Mesothelial cell of epicardium (in vitro differentiated cells): ENCODE measurements around the gene RAP1GAP. TPM values are rescaled to one million over a fixed set of nuclear protein-coding genes. Genes with fewer than 3 reads are reported as not detected.

Experiments
- DNase-seq, 2 experiments: peaks; one replicate each; pipeline ENCODE4 v3.0.0; 2021; ENCODE audit warnings: low spot score in 2 of 2; ENCODE audit not compliant: unreplicated experiment in 2 of 2
- H3K27ac Mint-ChIP-seq: 2 replicates; pipeline ENCODE4 v1.8.0; 2021; ENCODE audit warnings: mixed read lengths
- H3K27me3 Mint-ChIP-seq: 2 replicates; pipeline ENCODE4 v1.8.0; 2021; ENCODE audit warnings: low read depth, mixed read lengths
- H3K36me3 Mint-ChIP-seq: 2 replicates; pipeline ENCODE4 v1.8.0; 2021; ENCODE audit warnings: mixed read lengths
- H3K4me1 Mint-ChIP-seq: 2 replicates; pipeline ENCODE4 v1.8.0; 2021; ENCODE audit warnings: mixed read lengths
- H3K4me3 Mint-ChIP-seq: 2 replicates; pipeline ENCODE4 v1.8.0; 2021; ENCODE audit warnings: mild to moderate bottlenecking, moderate library complexity, mixed read lengths
- H3K9me3 Mint-ChIP-seq: 2 replicates; pipeline ENCODE4 v1.8.0; 2021; ENCODE audit warnings: mixed read lengths
- total RNA-seq: library from RNA; stranded (reverse); gene quantifications from 3 replicates; pipeline ENCODE4 v1.2.1, GENCODE V29; 2021
- TF ChIP-seq, protein P1 (sequence below): fragments of 200-600 bp; sonication (generic); IDR thresholded peaks from one replicate; pipeline ENCODE4 v1.5.0; 2021; ENCODE audit warnings: antibody characterized with exemption; ENCODE audit not compliant: unreplicated experiment

The RAP1GAP gene
- total RNA-seq, 1 donor from 2014 or later = 8.0 TPM

DNA sequence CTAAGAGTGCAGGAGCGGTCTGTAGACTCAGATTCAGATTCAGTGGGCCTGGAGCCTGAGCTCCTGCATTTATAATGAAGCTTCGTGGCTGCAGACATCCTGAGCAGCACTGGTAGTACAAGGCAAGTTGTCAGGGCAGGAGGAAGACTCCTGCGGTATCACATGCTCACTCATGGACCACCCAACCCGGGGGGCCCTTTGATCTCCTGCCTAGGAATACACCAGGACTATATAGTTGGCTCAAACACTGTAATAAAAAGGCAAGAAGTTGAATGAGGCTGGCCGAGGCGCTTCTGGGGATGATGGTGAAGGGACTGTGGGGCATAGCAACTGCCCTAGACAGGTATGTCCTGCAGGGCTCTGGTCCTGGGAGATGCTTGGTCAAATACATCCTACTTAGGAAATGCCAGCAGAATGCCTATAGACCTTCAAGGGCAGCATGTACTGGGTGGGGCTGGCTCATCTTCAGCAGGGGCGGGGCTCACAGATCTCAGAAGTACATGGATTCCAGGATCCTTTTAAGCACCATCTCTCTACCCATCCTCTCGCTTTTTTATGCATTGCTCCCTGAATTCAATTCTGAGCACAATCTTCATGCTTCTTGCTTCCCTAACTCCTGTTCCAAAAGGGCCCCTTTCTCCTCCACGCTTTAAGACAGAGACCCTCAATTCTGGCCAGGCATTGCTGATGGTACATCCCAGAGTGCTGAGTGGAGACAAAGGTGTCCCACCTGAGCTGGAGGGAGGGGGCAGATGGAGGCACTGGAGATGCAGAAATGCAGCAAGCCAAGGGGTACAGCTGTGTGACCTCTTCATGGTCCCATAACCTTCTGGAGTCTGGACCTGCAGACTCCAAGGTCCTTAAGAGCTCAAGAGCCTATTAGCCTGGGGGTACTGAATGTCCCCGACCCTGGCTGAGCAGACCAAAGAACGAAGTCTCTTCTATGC lies 2.1 kb upstream of the RAP1GAP start:
- no peak for DNase-seq

DNA sequence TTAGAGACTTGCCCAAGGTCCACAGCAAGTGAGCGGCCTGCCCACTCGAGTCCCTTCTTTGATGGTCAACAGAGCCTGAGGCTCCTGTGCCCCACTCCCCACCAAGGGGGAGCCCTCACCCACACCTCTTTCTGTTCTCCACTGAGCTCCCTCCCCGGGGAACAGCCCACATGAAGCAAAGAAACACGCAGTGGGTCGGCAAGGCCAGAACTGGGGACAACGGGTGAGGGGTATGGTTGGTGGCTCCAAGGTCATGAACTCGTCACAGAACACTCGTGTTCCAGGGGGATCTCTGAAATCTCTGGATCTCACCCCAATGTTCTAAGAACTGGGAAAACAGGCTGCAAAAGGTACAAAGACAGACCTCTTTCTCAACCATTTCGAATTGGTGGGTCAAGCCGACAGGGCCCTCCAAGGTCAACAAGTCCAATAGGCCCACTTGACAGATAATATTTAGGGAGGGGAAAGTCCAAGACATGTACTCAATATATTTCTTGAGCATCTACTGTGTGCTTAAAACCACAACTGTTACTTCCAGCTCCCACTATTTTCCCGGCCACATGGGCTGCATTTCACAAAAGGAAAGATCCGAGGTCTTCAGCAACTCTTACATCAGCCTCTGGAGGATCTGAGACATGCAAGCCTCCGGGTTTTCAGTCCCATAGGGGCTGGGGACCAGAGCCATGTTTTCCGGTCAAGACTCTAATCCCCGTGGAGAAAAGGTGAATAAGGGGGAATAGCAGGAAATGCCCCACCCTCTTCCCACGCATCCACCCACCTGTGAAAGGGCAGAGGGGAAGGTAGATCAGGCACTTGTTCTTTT lies 1.1 kb upstream of the RAP1GAP start:
- H3K4me3 Mint-ChIP-seq = peak overlapping the region; percentile 58
- H3K36me3 Mint-ChIP-seq = no peaks in the 10 kb centered on the region
- no peak overlapping the region for H3K27ac Mint-ChIP-seq
- no peaks in the 10 kb centered on the region for H3K9me3 Mint-ChIP-seq
- TF ChIP-seq, protein P1, sequence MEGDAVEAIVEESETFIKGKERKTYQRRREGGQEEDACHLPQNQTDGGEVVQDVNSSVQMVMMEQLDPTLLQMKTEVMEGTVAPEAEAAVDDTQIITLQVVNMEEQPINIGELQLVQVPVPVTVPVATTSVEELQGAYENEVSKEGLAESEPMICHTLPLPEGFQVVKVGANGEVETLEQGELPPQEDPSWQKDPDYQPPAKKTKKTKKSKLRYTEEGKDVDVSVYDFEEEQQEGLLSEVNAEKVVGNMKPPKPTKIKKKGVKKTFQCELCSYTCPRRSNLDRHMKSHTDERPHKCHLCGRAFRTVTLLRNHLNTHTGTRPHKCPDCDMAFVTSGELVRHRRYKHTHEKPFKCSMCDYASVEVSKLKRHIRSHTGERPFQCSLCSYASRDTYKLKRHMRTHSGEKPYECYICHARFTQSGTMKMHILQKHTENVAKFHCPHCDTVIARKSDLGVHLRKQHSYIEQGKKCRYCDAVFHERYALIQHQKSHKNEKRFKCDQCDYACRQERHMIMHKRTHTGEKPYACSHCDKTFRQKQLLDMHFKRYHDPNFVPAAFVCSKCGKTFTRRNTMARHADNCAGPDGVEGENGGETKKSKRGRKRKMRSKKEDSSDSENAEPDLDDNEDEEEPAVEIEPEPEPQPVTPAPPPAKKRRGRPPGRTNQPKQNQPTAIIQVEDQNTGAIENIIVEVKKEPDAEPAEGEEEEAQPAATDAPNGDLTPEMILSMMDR = no peak
- no peak for DNase-seq
- peaks cover 26% of the 10 kb centered on the region for H3K4me1 Mint-ChIP-seq
- H3K27me3 Mint-ChIP-seq = peaks cover 45% of the 10 kb centered on the region

More for the DNA sequence above, 2.1 kb upstream of the RAP1GAP start:
- Mint-ChIP-seq H3K27me3 (peaks cover 41% of the 10 kb centered on the region), H3K36me3 (no peaks in the 10 kb centered on the region), H3K27ac (no peak overlapping the region), H3K4me1 (peaks cover 35% of the 10 kb centered on the region), H3K9me3 (no peaks in the 10 kb centered on the region), H3K4me3 (no peak overlapping the region)
- TF ChIP-seq, protein P1 = no peak

DNA sequence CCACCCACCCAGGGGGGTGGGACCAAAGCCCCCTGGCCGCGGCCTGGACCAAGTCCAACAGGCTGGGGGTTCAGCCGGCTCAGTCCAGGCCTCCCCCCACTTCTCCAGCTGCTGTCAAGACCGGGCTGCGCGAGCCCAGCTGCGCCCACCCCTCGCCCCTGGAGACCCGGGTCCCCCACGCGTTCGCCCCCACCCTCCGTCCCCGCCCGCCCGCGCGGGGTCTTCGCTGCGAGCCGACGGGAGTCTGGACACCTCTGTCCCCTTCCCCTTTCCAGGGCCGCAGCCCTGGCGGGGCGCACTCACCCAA lies 253 bp downstream of the RAP1GAP start:
- H3K27me3 Mint-ChIP-seq = peaks cover 55% of the 10 kb centered on the region
- H3K36me3 Mint-ChIP-seq = no peaks in the 10 kb centered on the region
- DNase-seq = no peak
- peaks cover 18% of the 10 kb centered on the region for H3K4me1 Mint-ChIP-seq
- no peaks in the 10 kb centered on the region for H3K9me3 Mint-ChIP-seq
- no peak overlapping the region for H3K27ac Mint-ChIP-seq
- TF ChIP-seq, protein P1 = no peak
- peak overlapping the region; percentile 46 for H3K4me3 Mint-ChIP-seq

DNA sequence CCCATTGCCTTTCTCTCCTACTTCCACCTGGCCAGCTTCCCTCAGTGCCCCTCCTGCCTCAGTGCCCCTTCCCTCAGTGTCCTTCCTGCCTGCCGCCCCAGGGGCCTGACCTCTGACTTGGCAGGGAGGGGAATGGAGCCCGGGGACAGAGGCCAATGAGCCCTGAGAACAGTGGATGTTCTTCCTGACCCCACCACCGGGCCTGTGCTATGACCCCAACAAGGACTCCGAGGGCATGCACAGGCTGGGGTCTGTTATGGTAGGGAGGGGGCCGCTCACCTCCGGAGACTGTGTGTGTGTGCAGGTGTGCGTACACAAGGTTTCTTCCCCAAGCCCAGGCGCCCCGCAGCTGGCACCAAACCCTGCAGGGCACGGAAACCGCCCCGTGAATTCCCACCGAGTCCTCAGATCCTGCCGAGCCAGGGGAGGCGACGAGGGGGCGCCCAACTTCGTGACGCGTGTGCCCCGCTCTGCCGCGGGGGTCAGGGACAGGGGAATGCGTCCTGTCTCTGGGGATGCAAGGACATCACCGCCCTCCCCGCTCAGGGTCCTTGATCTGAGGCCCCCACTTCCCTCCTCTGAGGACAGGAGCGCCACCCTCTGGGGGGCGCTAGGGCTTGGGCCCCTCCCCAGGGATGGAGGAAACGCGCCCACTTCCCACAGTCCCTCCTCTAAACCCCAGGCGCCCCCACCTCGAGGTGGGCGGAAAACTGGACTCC lies 766 bp downstream of the RAP1GAP start:
- no peak for DNase-seq
- TF ChIP-seq, protein P1 = no peak
- H3K27me3 Mint-ChIP-seq = peaks cover 59% of the 10 kb centered on the region
- no peak overlapping the region for H3K27ac Mint-ChIP-seq
- peak overlapping the region; percentile 46 for H3K4me3 Mint-ChIP-seq
- H3K36me3 Mint-ChIP-seq = no peaks in the 10 kb centered on the region
- no peaks in the 10 kb centered on the region for H3K9me3 Mint-ChIP-seq
- peaks cover 14% of the 10 kb centered on the region for H3K4me1 Mint-ChIP-seq
